Body of pancreas (tissue), 4 donors: Measurements from ENCODE around the gene CABP1.

Experiments used
- POLR2A ChIP-seq, 3 donors: fragments of 450-650 bp; IDR thresholded peaks; one replicate each; pipeline ENCODE4 v1.6.1; 2016; ENCODE audit warnings: antibody characterized with exemption in 3 of 3, mild to moderate bottlenecking in 2 of 3
- TF ChIP-seq, protein P1 (sequence below), 7 experiments: fragments of 450-650 bp in 4 of 7; fragments of 200-600 bp in 3 of 7; sonication (generic) in 3 of 7; IDR thresholded peaks; one replicate each; pipeline ENCODE4 v1.5.1; 2016 to 2019; ENCODE audit warnings: antibody characterized with exemption in 7 of 7

DNA sequence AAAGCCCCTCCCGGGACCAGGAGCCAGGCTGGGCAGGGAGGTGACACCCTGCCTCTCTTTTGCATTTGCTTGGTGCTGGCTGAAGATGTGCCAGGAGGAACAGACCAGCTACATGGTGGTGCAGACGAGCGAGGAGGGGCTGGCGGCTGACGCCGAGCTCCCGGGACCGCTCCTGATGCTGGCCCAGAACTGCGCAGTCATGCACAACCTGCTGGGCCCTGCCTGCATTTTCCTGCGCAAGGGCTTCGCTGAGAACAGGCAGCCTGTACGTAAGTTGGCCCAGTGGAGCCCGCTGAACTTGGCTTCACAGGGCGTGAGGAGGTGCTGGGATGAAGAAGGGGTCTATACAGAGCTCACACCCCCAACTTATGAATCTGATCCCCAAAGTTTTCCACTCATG is 15.6 kb downstream of the CABP1 start:
- TF ChIP-seq, protein P1, sequence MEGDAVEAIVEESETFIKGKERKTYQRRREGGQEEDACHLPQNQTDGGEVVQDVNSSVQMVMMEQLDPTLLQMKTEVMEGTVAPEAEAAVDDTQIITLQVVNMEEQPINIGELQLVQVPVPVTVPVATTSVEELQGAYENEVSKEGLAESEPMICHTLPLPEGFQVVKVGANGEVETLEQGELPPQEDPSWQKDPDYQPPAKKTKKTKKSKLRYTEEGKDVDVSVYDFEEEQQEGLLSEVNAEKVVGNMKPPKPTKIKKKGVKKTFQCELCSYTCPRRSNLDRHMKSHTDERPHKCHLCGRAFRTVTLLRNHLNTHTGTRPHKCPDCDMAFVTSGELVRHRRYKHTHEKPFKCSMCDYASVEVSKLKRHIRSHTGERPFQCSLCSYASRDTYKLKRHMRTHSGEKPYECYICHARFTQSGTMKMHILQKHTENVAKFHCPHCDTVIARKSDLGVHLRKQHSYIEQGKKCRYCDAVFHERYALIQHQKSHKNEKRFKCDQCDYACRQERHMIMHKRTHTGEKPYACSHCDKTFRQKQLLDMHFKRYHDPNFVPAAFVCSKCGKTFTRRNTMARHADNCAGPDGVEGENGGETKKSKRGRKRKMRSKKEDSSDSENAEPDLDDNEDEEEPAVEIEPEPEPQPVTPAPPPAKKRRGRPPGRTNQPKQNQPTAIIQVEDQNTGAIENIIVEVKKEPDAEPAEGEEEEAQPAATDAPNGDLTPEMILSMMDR (IDR thresholded peaks at IDR 0.05), result no peak
- no peak for TF ChIP-seq POLR2A (IDR thresholded peaks at IDR 0.05)
